ENCODE results near the gene CLEC3B. TPM values are rescaled to one million over a fixed set of nuclear protein-coding genes. Genes with fewer than 3 reads are reported as not detected.

CLEC3B gene
- total and polyA plus RNA-seq, 2 of the 8 experiments (the other 6 are each of a cell fraction or from before 2014, with no cell fraction given), result 0.32 TPM; not detected in 1

- TF ChIP-seq, protein P1, sequence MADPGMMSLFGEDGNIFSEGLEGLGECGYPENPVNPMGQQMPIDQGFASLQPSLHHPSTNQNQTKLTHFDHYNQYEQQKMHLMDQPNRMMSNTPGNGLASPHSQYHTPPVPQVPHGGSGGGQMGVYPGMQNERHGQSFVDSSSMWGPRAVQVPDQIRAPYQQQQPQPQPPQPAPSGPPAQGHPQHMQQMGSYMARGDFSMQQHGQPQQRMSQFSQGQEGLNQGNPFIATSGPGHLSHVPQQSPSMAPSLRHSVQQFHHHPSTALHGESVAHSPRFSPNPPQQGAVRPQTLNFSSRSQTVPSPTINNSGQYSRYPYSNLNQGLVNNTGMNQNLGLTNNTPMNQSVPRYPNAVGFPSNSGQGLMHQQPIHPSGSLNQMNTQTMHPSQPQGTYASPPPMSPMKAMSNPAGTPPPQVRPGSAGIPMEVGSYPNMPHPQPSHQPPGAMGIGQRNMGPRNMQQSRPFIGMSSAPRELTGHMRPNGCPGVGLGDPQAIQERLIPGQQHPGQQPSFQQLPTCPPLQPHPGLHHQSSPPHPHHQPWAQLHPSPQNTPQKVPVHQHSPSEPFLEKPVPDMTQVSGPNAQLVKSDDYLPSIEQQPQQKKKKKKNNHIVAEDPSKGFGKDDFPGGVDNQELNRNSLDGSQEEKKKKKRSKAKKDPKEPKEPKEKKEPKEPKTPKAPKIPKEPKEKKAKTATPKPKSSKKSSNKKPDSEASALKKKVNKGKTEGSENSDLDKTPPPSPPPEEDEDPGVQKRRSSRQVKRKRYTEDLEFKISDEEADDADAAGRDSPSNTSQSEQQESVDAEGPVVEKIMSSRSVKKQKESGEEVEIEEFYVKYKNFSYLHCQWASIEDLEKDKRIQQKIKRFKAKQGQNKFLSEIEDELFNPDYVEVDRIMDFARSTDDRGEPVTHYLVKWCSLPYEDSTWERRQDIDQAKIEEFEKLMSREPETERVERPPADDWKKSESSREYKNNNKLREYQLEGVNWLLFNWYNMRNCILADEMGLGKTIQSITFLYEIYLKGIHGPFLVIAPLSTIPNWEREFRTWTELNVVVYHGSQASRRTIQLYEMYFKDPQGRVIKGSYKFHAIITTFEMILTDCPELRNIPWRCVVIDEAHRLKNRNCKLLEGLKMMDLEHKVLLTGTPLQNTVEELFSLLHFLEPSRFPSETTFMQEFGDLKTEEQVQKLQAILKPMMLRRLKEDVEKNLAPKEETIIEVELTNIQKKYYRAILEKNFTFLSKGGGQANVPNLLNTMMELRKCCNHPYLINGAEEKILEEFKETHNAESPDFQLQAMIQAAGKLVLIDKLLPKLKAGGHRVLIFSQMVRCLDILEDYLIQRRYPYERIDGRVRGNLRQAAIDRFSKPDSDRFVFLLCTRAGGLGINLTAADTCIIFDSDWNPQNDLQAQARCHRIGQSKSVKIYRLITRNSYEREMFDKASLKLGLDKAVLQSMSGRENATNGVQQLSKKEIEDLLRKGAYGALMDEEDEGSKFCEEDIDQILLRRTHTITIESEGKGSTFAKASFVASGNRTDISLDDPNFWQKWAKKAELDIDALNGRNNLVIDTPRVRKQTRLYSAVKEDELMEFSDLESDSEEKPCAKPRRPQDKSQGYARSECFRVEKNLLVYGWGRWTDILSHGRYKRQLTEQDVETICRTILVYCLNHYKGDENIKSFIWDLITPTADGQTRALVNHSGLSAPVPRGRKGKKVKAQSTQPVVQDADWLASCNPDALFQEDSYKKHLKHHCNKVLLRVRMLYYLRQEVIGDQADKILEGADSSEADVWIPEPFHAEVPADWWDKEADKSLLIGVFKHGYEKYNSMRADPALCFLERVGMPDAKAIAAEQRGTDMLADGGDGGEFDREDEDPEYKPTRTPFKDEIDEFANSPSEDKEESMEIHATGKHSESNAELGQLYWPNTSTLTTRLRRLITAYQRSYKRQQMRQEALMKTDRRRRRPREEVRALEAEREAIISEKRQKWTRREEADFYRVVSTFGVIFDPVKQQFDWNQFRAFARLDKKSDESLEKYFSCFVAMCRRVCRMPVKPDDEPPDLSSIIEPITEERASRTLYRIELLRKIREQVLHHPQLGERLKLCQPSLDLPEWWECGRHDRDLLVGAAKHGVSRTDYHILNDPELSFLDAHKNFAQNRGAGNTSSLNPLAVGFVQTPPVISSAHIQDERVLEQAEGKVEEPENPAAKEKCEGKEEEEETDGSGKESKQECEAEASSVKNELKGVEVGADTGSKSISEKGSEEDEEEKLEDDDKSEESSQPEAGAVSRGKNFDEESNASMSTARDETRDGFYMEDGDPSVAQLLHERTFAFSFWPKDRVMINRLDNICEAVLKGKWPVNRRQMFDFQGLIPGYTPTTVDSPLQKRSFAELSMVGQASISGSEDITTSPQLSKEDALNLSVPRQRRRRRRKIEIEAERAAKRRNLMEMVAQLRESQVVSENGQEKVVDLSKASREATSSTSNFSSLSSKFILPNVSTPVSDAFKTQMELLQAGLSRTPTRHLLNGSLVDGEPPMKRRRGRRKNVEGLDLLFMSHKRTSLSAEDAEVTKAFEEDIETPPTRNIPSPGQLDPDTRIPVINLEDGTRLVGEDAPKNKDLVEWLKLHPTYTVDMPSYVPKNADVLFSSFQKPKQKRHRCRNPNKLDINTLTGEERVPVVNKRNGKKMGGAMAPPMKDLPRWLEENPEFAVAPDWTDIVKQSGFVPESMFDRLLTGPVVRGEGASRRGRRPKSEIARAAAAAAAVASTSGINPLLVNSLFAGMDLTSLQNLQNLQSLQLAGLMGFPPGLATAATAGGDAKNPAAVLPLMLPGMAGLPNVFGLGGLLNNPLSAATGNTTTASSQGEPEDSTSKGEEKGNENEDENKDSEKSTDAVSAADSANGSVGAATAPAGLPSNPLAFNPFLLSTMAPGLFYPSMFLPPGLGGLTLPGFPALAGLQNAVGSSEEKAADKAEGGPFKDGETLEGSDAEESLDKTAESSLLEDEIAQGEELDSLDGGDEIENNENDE (IDR thresholded peaks at IDR 0.05; ENCODE audit: insufficient replicate concordance, low read length), result no peak
- TF ChIP-seq TCF12 (IDR thresholded peaks at IDR 0.05; ENCODE audit: low read depth, low read length) (no peak), POU5F1 (IDR thresholded peaks at IDR 0.05; ENCODE audit: low read depth, low read length) (no peak), CTBP2 (IDR thresholded peaks at IDR 0.05; ENCODE audit: borderline replicate concordance, insufficient read depth, insufficient read length, low read length) (no peak), GTF2F1 (IDR thresholded peaks at IDR 0.05; ENCODE audit: borderline replicate concordance, low read depth, low read length) (no peak)
Observed at GRCh38 chr3:45079715-45080114, 53.6 kb downstream of the CLEC3B start (continued).
